PFSK-1 (cell line): ENCODE measurements around the gene CYP4F2.

ENCODE experiments used
- POLR2AphosphoS5 ChIP-seq: IDR thresholded peaks from 2 replicates; pipeline ENCODE4 v1.6.1; 2012; ENCODE audit warnings: low read depth, mild to moderate bottlenecking, control low read depth, low read length, moderate library complexity
- SIN3A ChIP-seq: IDR thresholded peaks from 2 replicates; pipeline ENCODE4 v1.6.1; 2012; ENCODE audit warnings: mild to moderate bottlenecking, low read length, moderate library complexity, borderline replicate concordance; ENCODE audit not compliant: insufficient read depth
- TAF1 ChIP-seq: IDR thresholded peaks from 2 replicates; pipeline ENCODE4 v1.6.1; 2012; ENCODE audit warnings: low read length, control low read depth, borderline replicate concordance; ENCODE audit not compliant: insufficient read depth

- TF ChIP-seq TAF1 (no peak), POLR2AphosphoS5 (no peak), SIN3A (no peak)
Measured at GRCh38 chr19:15905026-15905425, 7.2 kb upstream of the CYP4F2 start.
